ENCODE measurements around the gene FASN. TPM values are rescaled to one million over a fixed set of nuclear protein-coding genes. Genes with fewer than 3 reads are reported as not detected.

FASN gene
- total and polyA plus RNA-seq, 2 of the 13 experiments (the other 11 are each of a cell fraction or from before 2014, with no cell fraction given) = 51.7 to 101 TPM

DNA sequence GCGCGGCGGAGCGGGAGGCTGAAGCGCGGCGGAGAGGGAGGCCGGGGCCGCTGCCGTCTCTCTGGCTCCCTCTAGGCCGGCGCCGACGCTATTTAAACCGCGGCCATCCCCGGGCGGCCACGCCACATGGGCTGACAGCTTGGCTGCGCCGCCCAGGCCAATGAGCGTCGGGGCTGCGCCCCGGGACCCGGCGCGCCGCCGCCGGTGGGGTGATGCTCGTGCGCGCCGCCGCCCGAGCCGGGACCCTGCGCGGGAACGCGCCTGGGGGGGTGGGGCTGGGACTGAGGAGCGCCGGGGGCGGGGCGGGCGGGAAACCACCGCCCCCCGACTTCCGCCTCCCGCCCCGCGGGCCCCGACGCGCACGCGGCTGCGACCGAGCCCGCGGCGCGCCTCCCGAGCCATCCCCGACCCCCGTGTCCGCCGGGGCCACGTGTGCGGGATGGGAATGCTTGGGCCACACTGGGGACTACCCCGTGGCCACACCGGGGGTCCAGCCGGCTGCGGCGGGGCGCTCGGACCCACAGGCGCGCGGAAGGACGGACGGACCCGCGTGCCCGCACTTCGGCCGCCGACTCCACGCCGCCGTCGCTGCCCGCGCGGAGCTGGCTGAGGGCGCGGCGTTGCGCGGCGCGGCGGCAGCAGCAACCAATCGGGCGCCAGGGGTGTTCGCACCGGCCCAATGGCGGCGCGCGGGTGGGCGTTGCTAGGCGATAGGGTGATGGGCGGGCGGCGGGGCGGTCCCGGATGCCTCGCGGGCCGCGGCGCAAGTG is at the start of gene FASN (continued):
- TF ChIP-seq, protein P1, sequence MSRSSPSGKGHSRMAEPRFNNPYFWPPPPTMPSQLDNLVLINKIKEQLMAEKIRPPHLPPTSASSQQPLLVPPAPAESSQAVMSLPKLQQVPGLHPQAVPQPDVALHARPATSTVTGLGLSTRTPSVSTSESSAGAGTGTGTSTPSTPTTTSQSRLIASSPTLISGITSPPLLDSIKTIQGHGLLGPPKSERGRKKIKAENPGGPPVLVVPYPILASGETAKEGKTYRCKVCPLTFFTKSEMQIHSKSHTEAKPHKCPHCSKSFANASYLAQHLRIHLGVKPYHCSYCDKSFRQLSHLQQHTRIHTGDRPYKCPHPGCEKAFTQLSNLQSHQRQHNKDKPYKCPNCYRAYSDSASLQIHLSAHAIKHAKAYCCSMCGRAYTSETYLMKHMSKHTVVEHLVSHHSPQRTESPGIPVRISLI (CRISPR knock-in tag; IDR thresholded peaks at IDR 0.05; ENCODE audit: borderline replicate concordance) = no peak
- TF ChIP-seq ZFP36L1 (CRISPR knock-in tag; IDR thresholded peaks at IDR 0.05) (0 out of 2 replicates have a peak, but pooled peaks have one; percentile 24), ZSCAN22 (CRISPR knock-in tag; IDR thresholded peaks at IDR 0.05) (no peak), ZC3H13 (CRISPR knock-in tag; IDR thresholded peaks at IDR 0.05) (peak; percentile 35; the same call in 1 of the 2 replicates), ZNF816 (CRISPR knock-in tag; IDR thresholded peaks at IDR 0.05; ENCODE audit: borderline replicate concordance) (peak; percentile 92; the same call in 1 of the 2 replicates), ATRX (CRISPR knock-in tag; IDR thresholded peaks at IDR 0.05; ENCODE audit: borderline replicate concordance) (no peak), ZNF207 (IDR thresholded peaks at IDR 0.05; ENCODE audit: borderline replicate concordance) (no peak), MTF2 (CRISPR knock-in tag; IDR thresholded peaks at IDR 0.05; ENCODE audit: borderline replicate concordance) (no peak), RARG (CRISPR knock-in tag; IDR thresholded peaks at IDR 0.05; ENCODE audit: low read depth) (no peak), KAT7 (CRISPR knock-in tag; IDR thresholded peaks at IDR 0.05; ENCODE audit: borderline replicate concordance) (no peak; the same call in 1 of the 2 replicates), ZNF746 (CRISPR knock-in tag; IDR thresholded peaks at IDR 0.05) (peak; percentile 59; the same call in 1 of the 2 replicates), ZNF329 (CRISPR knock-in tag; IDR thresholded peaks at IDR 0.05; ENCODE audit: low read depth) (no peak), ATM (IDR thresholded peaks at IDR 0.05; ENCODE audit: borderline replicate concordance) (no peak)
- TF ChIP-seq, protein P2, sequence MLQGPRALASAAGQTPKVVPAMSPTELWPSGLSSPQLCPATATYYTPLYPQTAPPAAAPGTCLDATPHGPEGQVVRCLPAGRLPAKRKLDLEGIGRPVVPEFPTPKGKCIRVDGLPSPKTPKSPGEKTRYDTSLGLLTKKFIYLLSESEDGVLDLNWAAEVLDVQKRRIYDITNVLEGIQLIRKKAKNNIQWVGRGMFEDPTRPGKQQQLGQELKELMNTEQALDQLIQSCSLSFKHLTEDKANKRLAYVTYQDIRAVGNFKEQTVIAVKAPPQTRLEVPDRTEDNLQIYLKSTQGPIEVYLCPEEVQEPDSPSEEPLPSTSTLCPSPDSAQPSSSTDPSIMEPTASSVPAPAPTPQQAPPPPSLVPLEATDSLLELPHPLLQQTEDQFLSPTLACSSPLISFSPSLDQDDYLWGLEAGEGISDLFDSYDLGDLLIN (CRISPR knock-in tag; IDR thresholded peaks at IDR 0.05; ENCODE audit: borderline replicate concordance) = peak; percentile 78; the same call in 1 of the 2 replicates
- TF ChIP-seq, protein P3, sequence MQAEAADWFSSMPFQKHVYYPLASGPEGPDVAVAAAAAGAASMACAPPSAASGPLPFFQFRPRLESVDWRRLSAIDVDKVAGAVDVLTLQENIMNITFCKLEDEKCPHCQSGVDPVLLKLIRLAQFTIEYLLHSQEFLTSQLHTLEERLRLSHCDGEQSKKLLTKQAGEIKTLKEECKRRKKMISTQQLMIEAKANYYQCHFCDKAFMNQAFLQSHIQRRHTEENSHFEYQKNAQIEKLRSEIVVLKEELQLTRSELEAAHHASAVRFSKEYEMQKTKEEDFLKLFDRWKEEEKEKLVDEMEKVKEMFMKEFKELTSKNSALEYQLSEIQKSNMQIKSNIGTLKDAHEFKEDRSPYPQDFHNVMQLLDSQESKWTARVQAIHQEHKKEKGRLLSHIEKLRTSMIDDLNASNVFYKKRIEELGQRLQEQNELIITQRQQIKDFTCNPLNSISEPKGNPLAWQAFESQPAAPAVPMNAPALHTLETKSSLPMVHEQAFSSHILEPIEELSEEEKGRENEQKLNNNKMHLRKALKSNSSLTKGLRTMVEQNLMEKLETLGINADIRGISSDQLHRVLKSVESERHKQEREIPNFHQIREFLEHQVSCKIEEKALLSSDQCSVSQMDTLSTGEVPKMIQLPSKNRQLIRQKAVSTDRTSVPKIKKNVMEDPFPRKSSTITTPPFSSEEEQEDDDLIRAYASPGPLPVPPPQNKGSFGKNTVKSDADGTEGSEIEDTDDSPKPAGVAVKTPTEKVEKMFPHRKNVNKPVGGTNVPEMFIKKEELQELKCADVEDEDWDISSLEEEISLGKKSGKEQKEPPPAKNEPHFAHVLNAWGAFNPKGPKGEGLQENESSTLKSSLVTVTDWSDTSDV (CRISPR knock-in tag; IDR thresholded peaks at IDR 0.05) = no peak; the same call in 1 of the 2 replicates
- TF ChIP-seq, protein P4, sequence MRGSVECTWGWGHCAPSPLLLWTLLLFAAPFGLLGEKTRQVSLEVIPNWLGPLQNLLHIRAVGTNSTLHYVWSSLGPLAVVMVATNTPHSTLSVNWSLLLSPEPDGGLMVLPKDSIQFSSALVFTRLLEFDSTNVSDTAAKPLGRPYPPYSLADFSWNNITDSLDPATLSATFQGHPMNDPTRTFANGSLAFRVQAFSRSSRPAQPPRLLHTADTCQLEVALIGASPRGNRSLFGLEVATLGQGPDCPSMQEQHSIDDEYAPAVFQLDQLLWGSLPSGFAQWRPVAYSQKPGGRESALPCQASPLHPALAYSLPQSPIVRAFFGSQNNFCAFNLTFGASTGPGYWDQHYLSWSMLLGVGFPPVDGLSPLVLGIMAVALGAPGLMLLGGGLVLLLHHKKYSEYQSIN (CRISPR knock-in tag; IDR thresholded peaks at IDR 0.05; ENCODE audit: borderline replicate concordance) = no peak
- TF ChIP-seq, protein P5, sequence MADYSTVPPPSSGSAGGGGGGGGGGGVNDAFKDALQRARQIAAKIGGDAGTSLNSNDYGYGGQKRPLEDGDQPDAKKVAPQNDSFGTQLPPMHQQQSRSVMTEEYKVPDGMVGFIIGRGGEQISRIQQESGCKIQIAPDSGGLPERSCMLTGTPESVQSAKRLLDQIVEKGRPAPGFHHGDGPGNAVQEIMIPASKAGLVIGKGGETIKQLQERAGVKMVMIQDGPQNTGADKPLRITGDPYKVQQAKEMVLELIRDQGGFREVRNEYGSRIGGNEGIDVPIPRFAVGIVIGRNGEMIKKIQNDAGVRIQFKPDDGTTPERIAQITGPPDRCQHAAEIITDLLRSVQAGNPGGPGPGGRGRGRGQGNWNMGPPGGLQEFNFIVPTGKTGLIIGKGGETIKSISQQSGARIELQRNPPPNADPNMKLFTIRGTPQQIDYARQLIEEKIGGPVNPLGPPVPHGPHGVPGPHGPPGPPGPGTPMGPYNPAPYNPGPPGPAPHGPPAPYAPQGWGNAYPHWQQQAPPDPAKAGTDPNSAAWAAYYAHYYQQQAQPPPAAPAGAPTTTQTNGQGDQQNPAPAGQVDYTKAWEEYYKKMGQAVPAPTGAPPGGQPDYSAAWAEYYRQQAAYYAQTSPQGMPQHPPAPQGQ (CRISPR knock-in tag; IDR thresholded peaks at IDR 0.05; ENCODE audit: borderline replicate concordance) = peak; percentile 20; the same call in 1 of the 2 replicates
- TF ChIP-seq, protein P6, sequence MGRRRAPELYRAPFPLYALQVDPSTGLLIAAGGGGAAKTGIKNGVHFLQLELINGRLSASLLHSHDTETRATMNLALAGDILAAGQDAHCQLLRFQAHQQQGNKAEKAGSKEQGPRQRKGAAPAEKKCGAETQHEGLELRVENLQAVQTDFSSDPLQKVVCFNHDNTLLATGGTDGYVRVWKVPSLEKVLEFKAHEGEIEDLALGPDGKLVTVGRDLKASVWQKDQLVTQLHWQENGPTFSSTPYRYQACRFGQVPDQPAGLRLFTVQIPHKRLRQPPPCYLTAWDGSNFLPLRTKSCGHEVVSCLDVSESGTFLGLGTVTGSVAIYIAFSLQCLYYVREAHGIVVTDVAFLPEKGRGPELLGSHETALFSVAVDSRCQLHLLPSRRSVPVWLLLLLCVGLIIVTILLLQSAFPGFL (CRISPR knock-in tag; IDR thresholded peaks at IDR 0.05) = 0 out of 2 replicates have a peak, but pooled peaks have one; percentile 79

All from HepG2 (cell line).